HCT116 (cell line): ENCODE measurements around the gene INMT. TPM values are rescaled to one million over a fixed set of nuclear protein-coding genes. Genes with fewer than 3 reads are reported as not detected.
A peak's percentile ranks its signal among the peaks of the same experiment; 100 is the strongest.

Experiments used
- ATAC-seq: fragments of 200-7000 bp; cut with Tn5 transposase; 2 replicates; pipeline ENCODE4 v1.9.1; 2020; ENCODE audit warnings: mild to moderate bottlenecking, moderate library complexity
- BruUV-seq: library from RNA; stranded (reverse); fragments of 400-500 nt; replicated peaks from 2 replicates; lab custom pipeline; 2021; lab: Mats Ljungman, UMichigan
- CTCF ChIA-PET: fragments of 300-600 bp; sonication (Branson Sonifier 250); formaldehyde crosslinking; loops from one replicate; lab custom pipeline; 2021; ENCODE audit warnings: antibody characterized with exemption; lab: Charles Lee
- POLR2A ChIA-PET: fragments of 300-600, 350-600 bp; sonication (Branson Sonifier 250); formaldehyde crosslinking; loops from one replicate; lab custom pipeline; 2021; ENCODE audit warnings: antibody characterized with exemption; lab: Charles Lee
- RAD21 ChIA-PET, 2 experiments: fragments of 300-600 bp; sonication (Branson Sonifier 250); formaldehyde crosslinking; loops; one replicate each; lab custom pipeline; 2023; ENCODE audit warnings: low total read pairs in 2 of 2; ENCODE audit not compliant: uncharacterized antibody in 2 of 2, unreplicated experiment in 2 of 2, low non-redundant PET in 1 of 2; lab: Charles Lee
- DNase-seq: peaks from one replicate; pipeline ENCODE4 v3.0.0-alpha.2; 2010; ENCODE audit warnings: low read depth, low spot score
- H2AFZ ChIP-seq: fragments of 200-600 bp; shearing (Covaris generic), sonication (generic); 2 replicates; pipeline ENCODE4 v1.6.1; 2017; ENCODE audit warnings: low read depth, mixed run types, mixed read lengths, antibody characterized with exemption, low read length; ENCODE audit not compliant: poor library complexity, severe bottlenecking
- H3K27ac ChIP-seq: 2 replicates; pipeline ENCODE4 v1.5.1; 2012; ENCODE audit warnings: low read depth, low read length
- H3K27me3 ChIP-seq: fragments of 200-600 bp; sonication (generic); 2 replicates; pipeline ENCODE4 v1.6.1; 2016; ENCODE audit warnings: mixed run types, low read length, mixed read lengths; ENCODE audit not compliant: insufficient read depth
- H3K36me3 ChIP-seq, 2 experiments: fragments of 200-500 bp in 1 of 2; fragments of 200-600 bp in 1 of 2; sonication (Bioruptor generic) in 1 of 2; sonication (generic) in 1 of 2; 2 replicates each; pipeline versions ENCODE4 v1.5.1 to v1.6.1; 2014 to 2016; ENCODE audit warnings: low read length in 2 of 2, inconsistent platforms in 1 of 2, mixed read lengths in 1 of 2, mixed run types in 1 of 2; ENCODE audit not compliant: insufficient read depth in 2 of 2, control insufficient read depth in 1 of 2
- H3K4me1 ChIP-seq, 2 experiments: fragments of 200-600 bp in 1 of 2; sonication (generic) in 1 of 2; 2 replicates each; pipeline versions ENCODE4 v1.5.1 to v1.6.1; 2012 to 2017; ENCODE audit warnings: low read length in 2 of 2, inconsistent platforms in 1 of 2, mild to moderate bottlenecking in 1 of 2, mixed read lengths in 1 of 2, mixed run types in 1 of 2, moderate library complexity in 1 of 2; ENCODE audit not compliant: insufficient read depth in 2 of 2, control insufficient read depth in 1 of 2
- H3K4me2 ChIP-seq: fragments of 200-600 bp; sonication (generic); 2 replicates; pipeline ENCODE4 v1.6.1; 2017; ENCODE audit warnings: mixed run types, low read length, mixed read lengths
- H3K4me3 ChIP-seq, 2 experiments: fragments of 200-600 bp in 1 of 2; sonication (generic) in 1 of 2; replicated peaks in 1 of 2; 2 replicates each; pipeline ENCODE4 v1.5.1; 2011 to 2016; ENCODE audit warnings: low read length in 2 of 2, control low read depth in 1 of 2, low read depth in 1 of 2, mild to moderate bottlenecking in 1 of 2, mixed read lengths in 1 of 2, mixed run types in 1 of 2
- H3K79me2 ChIP-seq: fragments of 200-600 bp; sonication (generic); 2 replicates; pipeline ENCODE4 v1.6.1; 2017; ENCODE audit warnings: mild to moderate bottlenecking, mixed run types, low read length, moderate library complexity, mixed read lengths; ENCODE audit not compliant: insufficient read depth
- H3K9ac ChIP-seq: fragments of 200-600 bp; sonication (generic); 2 replicates; pipeline ENCODE4 v1.6.1; 2016; ENCODE audit warnings: low read length, mixed read lengths
- H3K9me2 ChIP-seq: fragments of 200-600 bp; sonication (generic), shearing (Covaris generic); 2 replicates; pipeline ENCODE4 v1.6.1; 2017; ENCODE audit warnings: mixed run types, mild to moderate bottlenecking, moderate library complexity; ENCODE audit not compliant: insufficient read depth
- H3K9me3 ChIP-seq, 2 experiments: fragments of 200-500 bp in 1 of 2; fragments of 200-600 bp in 1 of 2; sonication (Bioruptor generic) in 1 of 2; sonication (generic) in 1 of 2; 2 replicates each; pipeline ENCODE4 v1.6.1; 2014 to 2017; ENCODE audit warnings: low read length in 2 of 2, mixed read lengths in 2 of 2, inconsistent platforms in 1 of 2, low read depth in 1 of 2, mild to moderate bottlenecking in 1 of 2, mixed run types in 1 of 2, moderate library complexity in 1 of 2; ENCODE audit not compliant: control insufficient read depth in 1 of 2, insufficient read depth in 1 of 2
- H4K20me1 ChIP-seq: fragments of 200-600 bp; sonication (generic), shearing (Covaris generic); 2 replicates; pipeline ENCODE4 v1.6.1; 2017; ENCODE audit warnings: mixed run types, mild to moderate bottlenecking, moderate library complexity; ENCODE audit not compliant: insufficient read depth
- CEBPB ChIP-seq: IDR thresholded peaks from 2 replicates; pipeline ENCODE4 v1.6.1; 2012; ENCODE audit warnings: low read depth
- EGR1 ChIP-seq: IDR thresholded peaks from 2 replicates; pipeline ENCODE4 v1.6.1; 2012; ENCODE audit warnings: low read depth
- EZH2 ChIP-seq: fragments of 200-600 bp; sonication (generic); IDR thresholded peaks from 2 replicates; pipeline ENCODE4 v1.6.1; 2017; ENCODE audit warnings: antibody characterized with exemption, mixed run types
- POLR2A ChIP-seq: IDR thresholded peaks from 2 replicates; pipeline ENCODE4 v1.7.0; 2011; ENCODE audit warnings: borderline replicate concordance; ENCODE audit not compliant: insufficient read depth, insufficient read length; ENCODE audit errors: extremely low read depth
- POLR2AphosphoS5 ChIP-seq: IDR thresholded peaks from 2 replicates; pipeline ENCODE4 v1.6.1; 2011; ENCODE audit warnings: mild to moderate bottlenecking, low read depth, low read length, moderate library complexity
- SIN3A ChIP-seq: IDR thresholded peaks from 2 replicates; pipeline ENCODE4 v1.6.1; 2012; ENCODE audit warnings: low read depth
- SP1 ChIP-seq: IDR thresholded peaks from 2 replicates; pipeline ENCODE4 v1.6.1; 2012; ENCODE audit warnings: low read depth
- SRF ChIP-seq: IDR thresholded peaks from 2 replicates; pipeline ENCODE4 v1.6.1; 2012; ENCODE audit warnings: low read depth
- TCF7L2 ChIP-seq: IDR thresholded peaks from 2 replicates; pipeline ENCODE4 v1.7.0; 2011; ENCODE audit warnings: borderline replicate concordance, inconsistent platforms; ENCODE audit not compliant: insufficient read depth, insufficient read length; ENCODE audit errors: extremely low read depth
- ZNF274 ChIP-seq: fragments of 200-500 bp; sonication (Bioruptor generic); IDR thresholded peaks from 2 replicates; pipeline ENCODE4 v1.6.1; 2014; ENCODE audit warnings: mild to moderate bottlenecking, low read depth, low read length, inconsistent platforms
- intact Hi-C: fragments of 100-400 bp; cut with micrococcal nuclease; formaldehyde crosslinking; loops from 2 replicates; pipeline ENCODE4 v1.10.0; 2022
- total RNA-seq: library from RNA; stranded (reverse); gene quantifications from one replicate; pipeline ENCODE4 v1.2.1, GENCODE V29; 2021; ENCODE audit not compliant: unreplicated experiment
- TF ChIP-seq, protein P1 (sequence below): IDR thresholded peaks from 2 replicates; pipeline ENCODE4 v1.6.1; 2011; ENCODE audit warnings: mild to moderate bottlenecking, low read length, moderate library complexity; ENCODE audit not compliant: insufficient replicate concordance; ENCODE audit errors: extremely low read depth
- TF ChIP-seq, protein P2 (sequence below), 3 experiments: fragments of 200-600 bp in 1 of 3; sonication (generic) in 1 of 3; IDR thresholded peaks in 2 of 3; conservative IDR thresholded peaks in 1 of 3; 2 replicates each; pipeline ENCODE4 v1.5.1; 2012 to 2017; ENCODE audit warnings: low read depth in 2 of 3, low read length in 2 of 3, antibody characterized with exemption in 1 of 3, borderline replicate concordance in 1 of 3, control low read depth in 1 of 3, mild to moderate bottlenecking in 1 of 3, mixed read lengths in 1 of 3, mixed run types in 1 of 3, moderate library complexity in 1 of 3; ENCODE audit not compliant: insufficient read depth in 1 of 3
- TF ChIP-seq, protein P3 (sequence below): IDR thresholded peaks from 2 replicates; pipeline ENCODE4 v1.6.1; 2012; ENCODE audit warnings: low read depth
- TF ChIP-seq, protein P4 (sequence below): IDR thresholded peaks from 2 replicates; pipeline ENCODE4 v1.6.1; 2012

Gene INMT
- total RNA-seq, 1 experiment from 2014 or later: 0.32 TPM

GRCh38 chr7:30765408-30765807, 13.5 kb downstream of the INMT start (continued):
- TF ChIP-seq, protein P1, sequence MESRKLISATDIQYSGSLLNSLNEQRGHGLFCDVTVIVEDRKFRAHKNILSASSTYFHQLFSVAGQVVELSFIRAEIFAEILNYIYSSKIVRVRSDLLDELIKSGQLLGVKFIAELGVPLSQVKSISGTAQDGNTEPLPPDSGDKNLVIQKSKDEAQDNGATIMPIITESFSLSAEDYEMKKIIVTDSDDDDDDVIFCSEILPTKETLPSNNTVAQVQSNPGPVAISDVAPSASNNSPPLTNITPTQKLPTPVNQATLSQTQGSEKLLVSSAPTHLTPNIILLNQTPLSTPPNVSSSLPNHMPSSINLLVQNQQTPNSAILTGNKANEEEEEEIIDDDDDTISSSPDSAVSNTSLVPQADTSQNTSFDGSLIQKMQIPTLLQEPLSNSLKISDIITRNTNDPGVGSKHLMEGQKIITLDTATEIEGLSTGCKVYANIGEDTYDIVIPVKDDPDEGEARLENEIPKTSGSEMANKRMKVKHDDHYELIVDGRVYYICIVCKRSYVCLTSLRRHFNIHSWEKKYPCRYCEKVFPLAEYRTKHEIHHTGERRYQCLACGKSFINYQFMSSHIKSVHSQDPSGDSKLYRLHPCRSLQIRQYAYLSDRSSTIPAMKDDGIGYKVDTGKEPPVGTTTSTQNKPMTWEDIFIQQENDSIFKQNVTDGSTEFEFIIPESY: no peak
- TF ChIP-seq TCF7L2 (no peak), ZNF274 (no peak), EGR1 (no peak), SIN3A (no peak), POLR2AphosphoS5 (no peak), POLR2A (no peak)
- TF ChIP-seq, protein P2, sequence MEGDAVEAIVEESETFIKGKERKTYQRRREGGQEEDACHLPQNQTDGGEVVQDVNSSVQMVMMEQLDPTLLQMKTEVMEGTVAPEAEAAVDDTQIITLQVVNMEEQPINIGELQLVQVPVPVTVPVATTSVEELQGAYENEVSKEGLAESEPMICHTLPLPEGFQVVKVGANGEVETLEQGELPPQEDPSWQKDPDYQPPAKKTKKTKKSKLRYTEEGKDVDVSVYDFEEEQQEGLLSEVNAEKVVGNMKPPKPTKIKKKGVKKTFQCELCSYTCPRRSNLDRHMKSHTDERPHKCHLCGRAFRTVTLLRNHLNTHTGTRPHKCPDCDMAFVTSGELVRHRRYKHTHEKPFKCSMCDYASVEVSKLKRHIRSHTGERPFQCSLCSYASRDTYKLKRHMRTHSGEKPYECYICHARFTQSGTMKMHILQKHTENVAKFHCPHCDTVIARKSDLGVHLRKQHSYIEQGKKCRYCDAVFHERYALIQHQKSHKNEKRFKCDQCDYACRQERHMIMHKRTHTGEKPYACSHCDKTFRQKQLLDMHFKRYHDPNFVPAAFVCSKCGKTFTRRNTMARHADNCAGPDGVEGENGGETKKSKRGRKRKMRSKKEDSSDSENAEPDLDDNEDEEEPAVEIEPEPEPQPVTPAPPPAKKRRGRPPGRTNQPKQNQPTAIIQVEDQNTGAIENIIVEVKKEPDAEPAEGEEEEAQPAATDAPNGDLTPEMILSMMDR (IDR thresholded peaks at IDR 0.05 in 2 of 3, conservative IDR thresholded peaks at IDR 0.05 in 1 of 3; ENCODE audit: borderline replicate concordance in 1 of 3, insufficient read depth in 1 of 3, low read depth in 2 of 3, low read length in 2 of 3): no peak

DNA sequence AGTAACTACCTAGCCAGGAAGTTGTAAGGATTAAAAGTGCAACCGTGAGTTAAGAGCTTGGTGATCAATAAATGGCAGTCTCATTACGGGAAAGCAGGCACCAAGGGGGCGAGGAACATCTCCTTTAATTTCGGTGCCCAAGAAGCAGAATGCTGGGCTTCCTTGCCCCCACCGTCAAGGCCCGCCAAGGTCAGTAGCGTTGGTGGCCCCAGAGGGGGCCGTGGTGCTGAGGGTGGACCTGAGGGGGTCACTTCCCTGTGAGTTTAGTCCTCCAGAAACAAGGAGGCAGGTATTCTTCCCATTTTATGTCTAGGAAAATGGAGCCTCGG, 18.9 kb downstream of the INMT start:
- POLR2A ChIA-PET: no interaction called here
- Histone ChIP-seq H3K9me3 (no peaks in the 10 kb centered on the region), H3K79me2 (peaks cover 32% of the 10 kb centered on the region; the same call in 1 of the 2 replicates), H2AFZ (peak overlapping the region; percentile 75), H3K36me3 (no peaks in the 10 kb centered on the region), H3K27me3 (no peaks in the 10 kb centered on the region), H3K4me2 (peak overlapping the region; percentile 75), H3K4me3 (peak overlapping the region; percentile 83 to 86), H3K9ac (peak overlapping the region; percentile 77), H4K20me1 (no peaks in the 10 kb centered on the region), H3K9me2 (no peaks in the 10 kb centered on the region), H3K27ac (no peak overlapping the region; the same call in 1 of the 2 replicates), H3K4me1 (peaks cover 0 to 12% of the 10 kb centered on the region in 2 experiments; a peak in 3 of 4 replicates)
- RAD21 ChIA-PET: no interaction called here
- TSS peak; percentile 83 for BruUV-seq
- no peak for DNase-seq
- CTCF ChIA-PET: no interaction called here
- ATAC-seq: no peak
- intact Hi-C loops: no loop called here
- TF ChIP-seq EZH2 (no peak), SP1 (no peak), POLR2AphosphoS5 (no peak), SRF (no peak), TCF7L2 (no peak), ZNF274 (no peak), SIN3A (no peak), CEBPB (no peak)
- TF ChIP-seq, protein P3, sequence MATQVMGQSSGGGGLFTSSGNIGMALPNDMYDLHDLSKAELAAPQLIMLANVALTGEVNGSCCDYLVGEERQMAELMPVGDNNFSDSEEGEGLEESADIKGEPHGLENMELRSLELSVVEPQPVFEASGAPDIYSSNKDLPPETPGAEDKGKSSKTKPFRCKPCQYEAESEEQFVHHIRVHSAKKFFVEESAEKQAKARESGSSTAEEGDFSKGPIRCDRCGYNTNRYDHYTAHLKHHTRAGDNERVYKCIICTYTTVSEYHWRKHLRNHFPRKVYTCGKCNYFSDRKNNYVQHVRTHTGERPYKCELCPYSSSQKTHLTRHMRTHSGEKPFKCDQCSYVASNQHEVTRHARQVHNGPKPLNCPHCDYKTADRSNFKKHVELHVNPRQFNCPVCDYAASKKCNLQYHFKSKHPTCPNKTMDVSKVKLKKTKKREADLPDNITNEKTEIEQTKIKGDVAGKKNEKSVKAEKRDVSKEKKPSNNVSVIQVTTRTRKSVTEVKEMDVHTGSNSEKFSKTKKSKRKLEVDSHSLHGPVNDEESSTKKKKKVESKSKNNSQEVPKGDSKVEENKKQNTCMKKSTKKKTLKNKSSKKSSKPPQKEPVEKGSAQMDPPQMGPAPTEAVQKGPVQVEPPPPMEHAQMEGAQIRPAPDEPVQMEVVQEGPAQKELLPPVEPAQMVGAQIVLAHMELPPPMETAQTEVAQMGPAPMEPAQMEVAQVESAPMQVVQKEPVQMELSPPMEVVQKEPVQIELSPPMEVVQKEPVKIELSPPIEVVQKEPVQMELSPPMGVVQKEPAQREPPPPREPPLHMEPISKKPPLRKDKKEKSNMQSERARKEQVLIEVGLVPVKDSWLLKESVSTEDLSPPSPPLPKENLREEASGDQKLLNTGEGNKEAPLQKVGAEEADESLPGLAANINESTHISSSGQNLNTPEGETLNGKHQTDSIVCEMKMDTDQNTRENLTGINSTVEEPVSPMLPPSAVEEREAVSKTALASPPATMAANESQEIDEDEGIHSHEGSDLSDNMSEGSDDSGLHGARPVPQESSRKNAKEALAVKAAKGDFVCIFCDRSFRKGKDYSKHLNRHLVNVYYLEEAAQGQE: no peak
- TF ChIP-seq, protein P4, sequence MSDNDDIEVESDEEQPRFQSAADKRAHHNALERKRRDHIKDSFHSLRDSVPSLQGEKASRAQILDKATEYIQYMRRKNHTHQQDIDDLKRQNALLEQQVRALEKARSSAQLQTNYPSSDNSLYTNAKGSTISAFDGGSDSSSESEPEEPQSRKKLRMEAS: no peak
- TF ChIP-seq, protein P2 (IDR thresholded peaks at IDR 0.05 in 2 of 3, conservative IDR thresholded peaks at IDR 0.05 in 1 of 3; ENCODE audit: borderline replicate concordance in 1 of 3, insufficient read depth in 1 of 3, low read depth in 2 of 3, low read length in 2 of 3): no peak
